DND-41 (cell line): Measurements from ENCODE around the gene ADCK1.

Experiments used
- ATAC-seq: fragments of 200-7000 bp; cut with Tn5 transposase; 3 replicates; pipeline ENCODE4 v1.9.1; 2021; ENCODE audit warnings: low read depth; ENCODE audit not compliant: insufficient read depth
- DNase-seq: peaks from one replicate; pipeline ENCODE4 v3.0.0-alpha.2; 2020
- H2AFZ ChIP-seq: 2 replicates; pipeline ENCODE4 v1.6.0; 2012; ENCODE audit warnings: low read depth, low read length
- H3K27ac ChIP-seq: 2 replicates; pipeline ENCODE4 v1.5.1; 2012; ENCODE audit warnings: low read length, inconsistent platforms
- H3K27me3 ChIP-seq: fragments of 200-600 bp; sonication (generic); 2 replicates; pipeline ENCODE4 v1.6.0; 2012; ENCODE audit warnings: low read length, mild to moderate bottlenecking, inconsistent platforms; ENCODE audit not compliant: insufficient read depth, poor library complexity
- H3K36me3 ChIP-seq: 2 replicates; pipeline ENCODE4 v1.5.1; 2012; ENCODE audit warnings: low read length, inconsistent platforms; ENCODE audit not compliant: insufficient read depth
- H3K4me1 ChIP-seq: 2 replicates; pipeline ENCODE4 v1.5.1; 2012; ENCODE audit warnings: mild to moderate bottlenecking, low read length; ENCODE audit not compliant: insufficient read depth
- H3K4me2 ChIP-seq: 2 replicates; pipeline ENCODE4 v1.6.0; 2012; ENCODE audit warnings: mild to moderate bottlenecking, moderate library complexity, low read length, inconsistent platforms; ENCODE audit not compliant: insufficient read depth
- H3K4me3 ChIP-seq, 2 experiments: fragments of 200-600 bp in 1 of 2; shearing (Covaris generic) in 1 of 2; 2 replicates each; pipeline ENCODE4 v1.5.1; 2012 to 2016; ENCODE audit warnings: inconsistent platforms in 2 of 2, low read length in 2 of 2, mild to moderate bottlenecking in 2 of 2, low read depth in 1 of 2, moderate library complexity in 1 of 2
- H3K79me2 ChIP-seq: 2 replicates; pipeline ENCODE4 v1.6.0; 2012; ENCODE audit warnings: low read length, inconsistent platforms; ENCODE audit not compliant: insufficient read depth
- H3K9ac ChIP-seq: 2 replicates; pipeline ENCODE4 v1.6.0; 2012; ENCODE audit warnings: low read depth, mild to moderate bottlenecking, inconsistent platforms, low read length, moderate library complexity
- H3K9me3 ChIP-seq: 2 replicates; pipeline ENCODE4 v1.5.1; 2012; ENCODE audit warnings: low read length, moderate library complexity, mild to moderate bottlenecking, inconsistent platforms; ENCODE audit not compliant: insufficient read depth, severe bottlenecking
- H4K20me1 ChIP-seq: 2 replicates; pipeline ENCODE4 v1.6.0; 2012; ENCODE audit warnings: low read length; ENCODE audit not compliant: insufficient read depth
- CTCF ChIP-seq: IDR thresholded peaks from 2 replicates; pipeline ENCODE4 v1.5.1; 2012; ENCODE audit warnings: borderline replicate concordance, low read length, moderate library complexity, mild to moderate bottlenecking; ENCODE audit not compliant: poor library complexity, severe bottlenecking; ENCODE audit errors: extremely low read depth
- EZH2 ChIP-seq: IDR thresholded peaks from 3 replicates; pipeline ENCODE4 v1.6.1; 2012; ENCODE audit warnings: borderline replicate concordance, low read depth, mild to moderate bottlenecking, moderate library complexity, low read length, inconsistent platforms; ENCODE audit not compliant: severe bottlenecking

Gene ADCK1

GRCh38 chr14:77844802-77845201 is 44.9 kb downstream of the ADCK1 start:
- DNase-seq, result no peak
- H3K79me2 ChIP-seq, result no peaks in the 10 kb centered on the region

GRCh38 chr14:77848031-77848430 is 48.1 kb downstream of the ADCK1 start:
- Histone ChIP-seq H3K36me3 (no peaks in the 10 kb centered on the region; the same call in 1 of the 2 replicates), H3K27ac (no peak overlapping the region), H3K9me3 (no peaks in the 10 kb centered on the region), H3K79me2 (no peaks in the 10 kb centered on the region), H3K4me1 (no peaks in the 10 kb centered on the region), H2AFZ (no peak overlapping the region), H3K4me2 (no peak overlapping the region), H3K27me3 (no peaks in the 10 kb centered on the region), H4K20me1 (no peaks in the 10 kb centered on the region), H3K9ac (no peak overlapping the region), H3K4me3 (no peak overlapping the region)
- no peak for DNase-seq
- no peak for ATAC-seq
- TF ChIP-seq CTCF, result no peak
- no peak for TF ChIP-seq EZH2

More at GRCh38 chr14:77844802-77845201, 44.9 kb downstream of the ADCK1 start:
- Histone ChIP-seq H3K27me3 (no peaks in the 10 kb centered on the region), H3K36me3 (no peaks in the 10 kb centered on the region; the same call in 1 of the 2 replicates), H3K27ac (no peak overlapping the region), H2AFZ (no peak overlapping the region), H3K9ac (no peak overlapping the region), H3K4me1 (peaks cover 2% of the 10 kb centered on the region), H3K4me2 (no peak overlapping the region), H3K9me3 (no peaks in the 10 kb centered on the region), H3K4me3 (no peak overlapping the region), H4K20me1 (no peaks in the 10 kb centered on the region)
- no peak for ATAC-seq
- no peak for TF ChIP-seq EZH2
- TF ChIP-seq CTCF, result no peak

GRCh38 chr14:77849711-77850110 is 49.8 kb downstream of the ADCK1 start:
- DNase-seq (no peak), ATAC-seq (no peak)
- TF ChIP-seq EZH2 (no peak), CTCF (no peak)
- H3K27me3 ChIP-seq, result no peaks in the 10 kb centered on the region
- H3K36me3 ChIP-seq, result no peaks in the 10 kb centered on the region
- no peak overlapping the region for H3K9ac ChIP-seq
- no peak overlapping the region for H2AFZ ChIP-seq
- H3K4me3 ChIP-seq, result no peak overlapping the region
- H3K9me3 ChIP-seq, result no peaks in the 10 kb centered on the region
- no peaks in the 10 kb centered on the region for H3K79me2 ChIP-seq
- H4K20me1 ChIP-seq, result no peaks in the 10 kb centered on the region
- no peaks in the 10 kb centered on the region for H3K4me1 ChIP-seq
- H3K27ac ChIP-seq, result no peak overlapping the region
- H3K4me2 ChIP-seq, result no peak overlapping the region

GRCh38 chr14:77853919-77854318 is 54.0 kb downstream of the ADCK1 start:
- no peaks in the 10 kb centered on the region for H3K9me3 ChIP-seq
- H4K20me1 ChIP-seq, result no peaks in the 10 kb centered on the region
- no peaks in the 10 kb centered on the region for H3K4me1 ChIP-seq
- no peak overlapping the region for H3K4me2 ChIP-seq
- H3K9ac ChIP-seq, result no peak overlapping the region
- no peak overlapping the region for H3K4me3 ChIP-seq
- no peaks in the 10 kb centered on the region for H3K27me3 ChIP-seq
- no peak overlapping the region for H2AFZ ChIP-seq
- H3K36me3 ChIP-seq, result no peaks in the 10 kb centered on the region; the same call in 1 of the 2 replicates
- DNase-seq (no peak), ATAC-seq (no peak)
- TF ChIP-seq EZH2 (no peak), CTCF (no peak)
- no peaks in the 10 kb centered on the region for H3K79me2 ChIP-seq
- no peak overlapping the region for H3K27ac ChIP-seq
